Measurements from ENCODE around the gene ADSS1.
"Not testable (repeated sequence)": the region's sequence is repeated elsewhere in the genome, so short reads cannot be mapped to it uniquely, and the experiment has no call there.

The ADSS1 gene

DNA sequence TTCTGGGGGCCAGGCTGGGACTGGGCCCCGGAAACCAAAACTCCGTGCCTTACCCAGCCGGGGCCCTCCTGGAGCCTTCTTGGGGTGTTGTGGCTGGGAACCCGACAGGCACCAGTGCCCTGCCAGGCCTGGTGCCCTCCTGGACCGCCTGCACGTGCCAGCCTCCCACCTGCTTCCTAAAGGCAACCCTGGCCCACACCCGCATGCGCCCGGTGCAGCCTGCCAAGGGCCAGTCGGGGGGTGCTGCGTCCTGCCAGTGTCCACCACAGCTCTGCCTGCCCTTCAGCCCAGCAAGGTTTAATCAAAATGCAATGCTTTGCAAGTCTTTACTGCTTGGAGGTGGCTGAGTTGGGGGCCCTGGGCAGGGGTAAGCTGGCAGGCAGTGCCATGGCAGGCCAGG is 5.2 kb upstream of the ADSS1 start:
- no peak for DNase-seq

DNA sequence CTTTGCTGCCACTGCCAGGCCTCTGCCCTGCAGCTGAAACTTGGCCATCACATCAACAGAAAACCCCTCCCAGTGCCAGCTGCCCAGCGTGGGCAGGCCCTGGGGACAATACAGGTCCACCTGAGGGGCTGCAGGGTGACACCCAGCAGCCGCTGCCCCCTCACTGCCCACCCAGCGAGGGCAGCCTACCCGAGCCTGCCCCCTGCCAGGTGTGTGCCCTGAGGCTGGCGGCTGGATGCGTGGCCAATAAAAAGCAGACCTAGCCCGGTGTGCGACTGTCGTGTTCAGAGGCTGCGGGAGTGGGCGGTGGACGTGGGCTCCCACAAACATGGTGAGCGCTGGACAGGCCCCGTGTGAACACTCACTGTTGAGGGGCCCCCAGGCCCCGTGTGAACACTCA is 4.7 kb upstream of the ADSS1 start:
- DNase-seq: no peak

DNA sequence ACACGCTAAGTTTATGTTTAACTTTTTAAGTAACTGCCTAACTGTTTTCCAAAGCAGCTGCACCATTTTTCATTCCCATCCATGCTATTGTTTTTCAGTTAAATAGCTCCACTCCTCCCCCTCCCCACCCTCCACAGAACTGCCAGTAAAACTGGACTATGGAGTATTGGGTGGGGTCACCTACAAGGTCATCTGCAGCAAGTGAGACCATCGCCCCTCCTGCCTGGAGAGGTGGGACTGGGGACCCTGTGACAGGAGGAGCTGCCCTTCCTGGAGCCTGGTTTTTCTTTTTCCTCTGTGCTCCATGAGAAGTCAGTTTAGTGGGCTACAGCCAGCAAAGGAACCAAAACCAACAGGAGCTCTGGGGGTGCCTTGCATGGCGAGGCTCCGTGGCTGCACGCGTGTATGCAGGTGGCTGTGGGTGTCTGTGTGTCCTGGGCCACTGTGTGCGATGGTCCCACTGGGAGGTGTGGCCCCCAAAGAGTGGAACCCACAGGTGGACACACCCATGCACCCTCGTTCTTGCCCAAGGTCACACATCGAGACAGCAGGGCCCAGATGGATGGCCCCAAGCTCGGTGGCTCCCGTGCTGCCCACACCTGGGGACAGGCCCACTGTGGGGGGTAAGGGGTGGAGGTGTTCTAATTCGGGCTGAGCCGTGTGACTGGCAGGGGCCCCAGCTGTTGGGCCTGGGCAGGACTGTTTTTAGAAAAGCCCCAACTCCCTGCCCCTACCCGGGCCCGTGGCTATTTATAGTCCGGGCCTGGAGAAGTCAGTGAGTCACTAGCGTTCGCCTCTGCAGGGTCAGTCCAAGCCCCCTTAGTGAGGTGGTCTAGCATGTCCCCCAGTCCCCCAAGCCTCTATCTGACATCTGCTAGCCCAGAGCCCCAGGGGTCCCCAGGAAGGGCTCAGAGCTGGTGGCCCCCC is 2.3 kb upstream of the ADSS1 start:
- DNase-seq: no peak

DNA sequence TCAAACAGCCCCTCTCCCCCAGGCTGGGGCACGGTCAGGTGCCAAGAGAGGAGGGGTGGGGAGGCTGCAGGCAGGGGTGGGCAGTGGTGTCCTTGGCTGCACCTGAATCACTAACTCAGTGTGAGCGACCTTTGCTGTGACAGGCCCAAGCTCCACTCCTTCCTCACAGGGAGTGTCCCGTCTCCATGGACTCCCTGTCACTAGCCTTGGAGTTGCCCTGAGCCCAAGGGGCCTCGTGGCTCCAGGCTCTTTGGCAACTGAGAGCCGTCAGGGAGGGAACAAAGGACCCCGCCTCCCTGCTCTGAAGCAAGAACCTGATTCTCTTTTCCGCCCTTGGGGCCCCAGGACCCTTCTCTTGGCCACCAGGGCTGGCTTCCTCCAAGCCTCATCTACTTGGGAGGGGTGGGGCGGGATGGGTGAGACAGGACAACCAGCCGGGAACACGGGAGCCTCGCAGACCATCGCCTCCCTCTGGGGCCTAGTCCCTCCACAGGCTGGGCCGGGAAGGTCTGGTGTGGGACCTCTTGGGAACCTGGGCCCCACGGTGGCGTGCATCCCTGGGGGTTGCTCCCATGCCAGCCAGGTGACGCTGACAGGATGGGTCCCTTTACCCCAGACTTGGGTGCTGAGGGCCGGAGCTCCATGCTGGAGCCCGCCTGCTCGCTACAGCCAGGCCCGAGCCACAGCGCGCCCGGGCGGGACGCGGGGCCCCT is 935 bp upstream of the ADSS1 start:
- no peak for DNase-seq

DNA sequence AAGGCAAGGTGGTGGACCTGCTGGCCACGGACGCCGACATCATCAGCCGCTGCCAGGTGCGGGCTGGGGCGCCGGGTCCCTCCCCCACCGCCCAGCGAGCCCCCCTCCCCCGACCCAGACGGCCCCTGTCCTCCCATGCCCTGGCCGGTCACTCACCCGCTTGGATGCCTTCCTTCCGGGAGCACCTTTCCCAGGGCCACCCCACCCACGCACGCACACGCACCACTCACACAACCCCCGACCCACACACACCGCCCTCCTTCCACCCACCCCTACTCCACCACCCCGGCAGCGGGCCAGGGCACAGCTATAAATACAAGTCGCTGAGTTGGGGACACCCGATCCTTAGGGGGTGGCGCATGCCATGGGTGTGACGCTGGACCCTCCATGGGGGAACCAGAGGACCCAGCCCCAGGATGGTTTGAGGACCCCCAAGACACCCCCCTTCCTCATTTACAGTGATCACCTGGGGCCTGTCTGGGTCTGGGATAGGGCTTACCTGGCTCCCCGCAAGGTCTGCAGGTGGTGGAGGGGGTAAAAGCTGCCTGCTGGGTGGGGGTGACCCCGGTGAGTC is 465 bp downstream of the ADSS1 start:
- no peak for DNase-seq

DNA sequence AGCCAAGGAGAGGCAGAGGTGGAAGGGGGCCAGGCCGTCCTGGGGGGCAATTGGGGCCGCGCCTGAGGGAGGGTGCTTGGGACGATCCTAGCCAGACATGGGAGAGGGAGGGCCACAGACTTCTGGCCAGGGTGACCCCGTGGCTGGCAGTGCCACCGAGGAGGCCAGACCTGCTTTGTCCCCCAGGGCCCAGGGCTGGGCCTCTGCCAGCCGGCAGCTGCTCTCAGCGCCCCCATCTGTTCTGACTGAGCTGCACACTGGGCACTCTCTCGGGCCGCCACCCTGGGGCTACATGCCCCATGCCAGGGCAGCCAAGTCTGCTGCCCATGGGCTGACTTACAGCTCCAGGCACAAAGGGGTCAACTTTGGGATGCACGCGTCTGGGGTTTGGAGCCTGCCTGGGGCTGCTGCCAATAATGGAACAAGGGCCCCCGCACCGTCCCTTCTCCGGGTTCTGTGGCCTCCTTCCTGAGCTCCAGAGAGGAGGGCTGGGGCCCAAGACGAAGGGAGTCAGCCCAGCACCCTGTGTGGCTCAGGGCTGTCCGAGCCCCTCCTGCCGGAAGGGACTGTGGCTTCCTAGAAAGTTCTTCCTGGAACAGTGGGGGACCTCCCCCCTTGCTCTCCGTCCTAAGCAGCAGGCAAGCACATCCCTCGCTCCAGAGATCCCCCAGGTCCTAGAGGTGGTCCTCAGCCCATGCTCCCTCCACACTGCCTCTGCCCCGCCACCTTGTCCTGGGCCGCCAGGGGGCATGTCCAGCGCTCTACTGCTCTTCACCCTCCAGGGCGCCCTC is 1.1 kb downstream of the ADSS1 start:
- no peak for DNase-seq

DNA sequence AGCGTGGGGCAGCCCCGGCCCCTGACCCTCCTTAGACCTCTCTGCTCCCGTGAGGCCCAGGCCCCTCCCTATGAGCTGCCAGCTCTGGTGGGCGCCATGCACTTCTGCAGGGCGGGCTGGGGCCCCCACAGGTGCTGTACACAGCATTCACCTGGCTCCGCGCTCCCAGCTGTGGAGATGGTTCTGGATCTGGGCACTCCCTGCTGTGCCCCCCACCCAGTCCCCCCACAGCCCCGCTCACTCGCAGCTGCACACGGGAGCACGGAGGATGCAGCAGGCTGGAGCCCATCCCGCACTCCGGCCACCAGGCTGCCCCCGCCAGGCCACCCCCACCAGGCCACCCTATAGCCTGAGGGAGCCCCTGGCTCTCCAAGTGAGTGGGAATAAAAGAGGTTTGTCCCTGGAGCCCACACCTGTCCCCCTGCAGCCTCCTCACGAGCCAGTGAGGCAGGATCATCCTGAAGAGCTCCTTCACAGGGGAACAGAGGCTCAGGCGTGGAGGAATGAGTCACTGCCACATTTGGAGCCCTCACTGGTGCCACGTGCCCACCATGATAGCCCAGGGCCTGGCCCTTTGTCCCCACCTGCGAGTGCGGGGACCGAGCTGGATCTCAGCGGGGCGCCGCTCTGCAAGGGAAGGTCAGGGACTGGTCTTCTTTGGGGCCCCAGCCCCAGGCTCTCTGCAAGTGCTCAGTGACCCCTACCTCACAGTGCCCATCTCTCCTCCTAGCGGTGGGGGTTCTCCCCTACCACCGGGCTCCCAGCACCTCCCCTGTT is 1.9 kb downstream of the ADSS1 start:
- DNase-seq: no peak

DNA sequence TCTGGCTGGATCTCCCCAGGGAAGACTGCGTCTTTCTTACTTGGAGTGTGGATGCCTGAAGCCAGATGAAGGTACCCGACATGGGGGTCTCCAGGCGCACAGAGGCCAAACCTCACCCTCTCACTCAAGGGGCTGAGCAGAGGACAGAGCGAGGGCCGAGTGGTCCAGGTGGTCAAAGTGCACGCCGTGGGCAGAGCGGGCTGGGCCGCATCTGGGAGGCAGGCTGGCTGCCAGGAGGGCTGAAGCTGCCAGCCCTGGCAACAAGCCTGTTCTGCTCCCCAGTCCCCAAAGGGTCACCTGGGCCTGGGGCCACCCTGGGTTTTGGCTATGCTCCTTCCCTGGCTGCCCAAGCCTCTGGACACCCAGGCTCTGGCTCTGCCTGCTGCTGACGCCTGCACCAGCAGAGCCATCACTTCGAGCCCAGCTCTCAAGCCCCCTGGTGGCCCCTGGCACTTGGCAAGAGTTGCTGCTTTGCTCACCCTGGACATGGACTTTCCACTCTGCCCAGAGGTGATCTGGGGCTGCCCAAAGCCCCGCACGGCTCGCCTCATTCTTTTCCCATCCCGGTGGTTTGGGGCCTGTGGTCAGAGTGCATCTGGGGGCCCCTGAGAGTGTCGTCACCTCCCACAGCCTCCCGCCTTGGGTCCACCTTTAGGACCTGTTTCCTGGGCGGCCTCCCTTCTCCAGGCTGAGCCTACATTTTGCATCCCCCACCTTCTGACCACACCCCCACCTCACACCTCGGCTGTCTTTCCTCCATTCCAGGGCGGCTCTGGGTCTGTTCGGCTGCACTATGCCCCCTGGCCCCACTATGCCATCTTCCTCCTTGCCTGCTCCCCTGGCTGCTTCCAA is 2.8 kb downstream of the ADSS1 start:
- no peak for DNase-seq

DNA sequence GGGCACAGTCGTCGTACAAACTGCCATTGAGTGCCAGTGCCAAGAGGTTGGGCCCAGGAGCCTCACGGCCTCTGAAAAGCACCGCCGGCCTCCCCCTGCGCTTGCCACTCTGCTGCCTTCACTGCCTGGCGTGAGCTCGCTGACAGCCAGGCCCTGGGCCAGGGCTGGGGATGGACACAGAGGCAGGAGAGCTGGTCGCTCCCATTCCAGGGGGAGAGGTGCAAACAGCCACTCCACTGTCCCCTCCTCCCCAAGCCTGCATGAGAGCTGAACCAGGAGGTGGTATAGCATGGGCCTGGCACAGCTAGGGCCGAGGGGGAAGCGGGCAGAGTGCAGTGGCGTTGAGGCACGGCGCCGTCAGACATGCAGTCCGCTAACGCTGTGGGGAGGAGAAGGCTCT is 4.6 kb downstream of the ADSS1 start:
- DNase-seq: no peak

DNA sequence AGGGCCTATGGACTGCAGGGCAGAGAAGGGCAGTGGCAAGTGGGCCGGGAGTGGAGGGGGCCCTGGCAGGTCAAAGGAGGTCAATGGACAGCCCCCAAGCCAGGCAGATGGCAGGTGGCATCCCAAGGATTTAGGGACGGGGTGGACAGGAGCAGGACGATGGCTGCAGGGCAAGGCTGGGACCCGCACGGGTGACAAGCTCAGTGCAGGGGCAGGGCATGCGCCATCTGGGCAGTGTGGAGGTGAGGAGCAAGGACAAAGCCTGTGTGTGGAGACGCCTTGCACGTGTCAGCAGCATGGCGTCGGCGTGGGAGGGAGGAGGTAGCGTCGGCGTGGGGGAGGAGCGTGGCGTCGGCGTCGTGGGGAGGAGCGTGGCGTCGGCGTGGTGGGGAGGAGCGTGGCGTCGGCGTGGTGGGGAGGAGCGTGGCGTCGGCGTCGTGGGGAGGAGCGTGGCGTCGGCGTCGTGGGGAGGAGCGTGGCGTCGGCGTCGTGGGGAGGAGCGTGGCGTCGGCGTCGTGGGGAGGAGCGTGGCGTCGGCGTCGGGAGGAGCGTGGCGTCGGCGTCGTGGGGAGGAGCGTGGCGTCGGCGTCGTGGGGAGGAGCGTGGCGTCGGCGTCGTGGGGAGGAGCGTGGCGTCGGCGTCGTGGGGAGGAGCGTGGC is 5.3 kb downstream of the ADSS1 start:
- not testable (repeated sequence) for DNase-seq

DNA sequence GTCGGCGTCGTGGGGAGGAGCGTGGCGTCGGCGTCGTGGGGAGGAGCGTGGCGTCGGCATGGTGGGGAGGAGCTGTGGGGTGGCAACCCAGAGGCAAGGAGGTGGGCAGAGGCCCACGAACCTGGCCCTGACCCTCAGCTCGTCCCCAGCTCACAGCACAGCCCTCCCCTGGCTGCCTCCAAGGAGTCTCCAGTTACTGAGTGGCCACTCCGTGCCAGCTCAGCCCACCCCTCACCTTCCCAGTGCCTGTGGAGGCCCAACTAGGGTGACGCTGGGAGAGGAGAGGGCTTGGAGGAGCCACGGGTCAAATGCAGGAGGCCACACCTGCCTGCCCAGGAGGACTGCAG is 5.8 kb downstream of the ADSS1 start:
- DNase-seq: no peak

DNA sequence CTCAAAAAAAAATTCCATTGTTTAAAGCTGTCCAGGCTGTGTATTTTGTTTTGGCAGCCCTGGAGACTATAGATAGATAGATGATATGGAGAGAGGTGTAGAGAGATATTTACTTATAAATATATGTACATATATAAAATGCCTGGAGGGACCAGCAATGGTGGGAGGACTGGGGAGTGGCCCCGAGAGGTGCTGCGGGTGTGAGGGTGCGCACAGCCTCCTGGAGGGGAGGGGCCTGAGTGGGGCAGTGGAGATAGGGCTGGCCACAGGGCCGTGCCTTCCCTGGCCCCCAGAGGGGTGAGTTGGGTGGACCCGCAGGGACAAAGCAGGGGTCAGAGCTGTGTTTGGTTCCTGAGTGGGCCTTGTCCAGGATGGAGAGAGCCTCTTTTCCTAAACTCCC is 6.5 kb downstream of the ADSS1 start:
- DNase-seq: no peak

DNA sequence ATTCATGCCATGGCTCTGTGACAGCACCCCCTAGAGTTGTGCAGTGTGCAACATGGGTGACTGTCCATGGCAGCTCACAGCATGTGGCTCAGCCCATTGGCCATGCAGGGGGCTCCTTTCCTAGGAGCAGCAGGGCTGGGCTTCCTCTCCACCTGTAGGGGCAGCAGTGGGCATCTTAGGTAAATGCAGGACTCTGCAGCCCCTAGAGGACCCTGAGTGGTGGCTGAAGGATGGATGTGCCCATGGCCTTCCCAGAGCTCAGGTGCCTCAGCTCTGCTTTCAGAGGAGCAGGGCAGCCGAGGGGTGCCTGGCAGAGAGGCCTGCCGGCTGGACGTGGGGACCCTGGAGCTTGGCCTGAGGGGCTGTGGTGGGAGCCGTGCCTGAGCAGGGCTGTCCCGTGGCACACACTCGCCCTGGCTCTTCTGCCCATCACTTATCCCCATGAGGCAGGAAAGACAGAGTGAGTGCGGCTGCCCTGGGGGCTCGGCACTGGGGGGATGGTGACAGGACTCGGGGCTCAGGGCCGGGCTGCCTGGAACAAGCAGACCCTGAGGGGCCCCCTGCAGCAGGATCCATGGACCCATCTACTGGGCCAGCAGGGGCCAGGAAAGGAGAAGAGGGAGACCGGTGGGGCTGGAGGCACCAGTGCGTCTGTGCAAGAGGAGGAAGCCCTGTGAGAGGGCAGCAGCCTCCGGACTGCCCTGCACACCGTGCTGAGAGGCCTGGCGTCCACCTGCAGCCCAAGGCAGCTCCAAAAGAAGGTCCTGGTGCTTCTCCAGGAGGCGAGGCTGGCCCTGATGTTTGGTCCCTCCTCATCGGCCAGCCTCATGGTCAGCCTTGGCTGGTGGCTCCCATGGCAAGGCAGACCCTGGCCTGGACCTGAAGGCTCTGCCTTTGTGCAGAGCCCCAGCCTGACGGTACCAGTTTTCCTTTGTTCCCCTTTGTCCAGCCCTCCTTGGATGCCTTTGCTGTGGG is 7.6 kb downstream of the ADSS1 start:
- DNase-seq: no peak

DNA sequence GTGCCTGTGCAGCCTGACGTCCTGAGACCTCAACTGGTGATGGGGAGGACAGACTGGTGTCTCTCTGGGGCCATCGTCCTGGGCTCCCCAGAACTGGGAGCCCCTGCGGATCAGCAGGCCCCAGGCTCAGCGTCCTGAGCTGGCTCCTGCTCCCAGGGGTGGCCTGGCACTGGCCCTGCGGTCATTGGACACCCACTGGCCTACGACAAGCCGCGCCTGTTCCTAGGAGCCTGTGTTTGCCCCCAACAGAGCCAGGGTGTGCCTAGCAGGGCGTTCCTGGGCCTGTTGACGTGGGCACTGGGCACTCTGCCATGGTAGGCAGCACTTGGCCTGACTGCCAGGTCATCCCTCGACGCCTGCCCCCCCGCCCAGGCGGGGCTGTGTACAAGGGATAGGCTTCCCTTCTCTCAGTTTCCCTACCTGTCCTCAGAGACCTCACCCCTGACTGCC is 8.4 kb downstream of the ADSS1 start:
- no peak for DNase-seq

DNA sequence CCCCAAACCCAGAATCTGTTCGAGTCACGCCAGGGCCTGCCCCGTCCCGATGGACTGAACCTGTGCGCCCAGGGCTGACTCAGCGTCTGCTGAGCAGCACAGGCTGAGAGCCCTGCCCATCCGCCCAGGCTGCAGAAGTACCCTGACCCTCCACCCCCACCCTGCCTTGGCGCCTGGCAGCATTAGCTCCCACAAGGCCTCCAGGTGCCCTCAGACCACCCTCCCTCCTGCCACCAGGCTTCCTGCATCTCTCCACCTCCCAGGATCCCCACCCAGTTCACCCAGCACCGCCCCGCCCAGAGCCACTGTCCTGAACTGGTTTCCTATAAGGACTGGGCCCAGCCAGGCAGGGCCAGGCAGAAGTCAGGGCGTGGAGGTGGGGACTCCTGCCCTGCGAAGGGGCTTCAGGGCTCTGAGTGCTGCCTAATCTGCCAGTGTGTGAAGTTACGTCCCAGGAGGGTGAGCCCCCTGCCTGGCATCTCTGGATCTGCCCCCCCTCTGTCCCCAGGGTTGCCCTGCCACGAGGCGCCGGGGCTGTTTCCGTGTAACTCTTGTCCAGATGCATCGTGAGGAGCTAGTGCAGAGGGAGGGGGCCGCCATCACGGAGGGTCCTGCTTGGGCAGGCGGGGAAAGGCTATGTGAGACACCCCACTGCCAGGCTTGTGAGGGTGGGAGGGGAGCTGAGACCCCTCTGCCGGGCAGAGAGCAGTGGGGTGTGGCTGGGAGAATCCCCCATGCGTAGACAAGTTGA is 9.1 kb downstream of the ADSS1 start:
- no peak for DNase-seq

DNA sequence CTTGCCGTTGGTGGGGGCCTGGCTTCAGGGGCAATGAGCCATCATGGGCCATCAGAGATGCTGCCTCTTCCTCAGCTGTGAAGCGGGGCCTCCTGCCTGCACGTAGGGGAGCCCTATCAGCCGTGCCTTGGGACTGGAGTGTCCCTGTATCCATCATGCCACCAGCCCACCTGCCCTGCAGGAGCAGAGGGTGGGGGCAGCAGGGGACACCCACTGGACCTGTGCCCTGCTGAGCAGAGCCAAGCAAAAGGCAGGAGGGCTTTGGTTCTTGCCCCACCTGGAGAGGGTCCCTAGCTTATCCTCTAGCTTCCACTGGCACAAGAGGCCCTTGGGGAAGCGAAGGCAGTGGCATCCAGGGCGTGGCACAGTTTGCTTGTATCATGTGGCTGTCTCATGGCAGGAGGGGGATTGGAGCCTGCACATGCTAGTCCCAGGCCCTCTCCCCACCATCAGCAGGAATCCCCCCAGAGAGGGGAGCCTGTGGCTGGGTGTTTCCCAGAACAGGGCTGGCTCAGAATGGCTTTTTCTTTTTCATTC is 10.1 kb downstream of the ADSS1 start:
- no peak for DNase-seq

DNA sequence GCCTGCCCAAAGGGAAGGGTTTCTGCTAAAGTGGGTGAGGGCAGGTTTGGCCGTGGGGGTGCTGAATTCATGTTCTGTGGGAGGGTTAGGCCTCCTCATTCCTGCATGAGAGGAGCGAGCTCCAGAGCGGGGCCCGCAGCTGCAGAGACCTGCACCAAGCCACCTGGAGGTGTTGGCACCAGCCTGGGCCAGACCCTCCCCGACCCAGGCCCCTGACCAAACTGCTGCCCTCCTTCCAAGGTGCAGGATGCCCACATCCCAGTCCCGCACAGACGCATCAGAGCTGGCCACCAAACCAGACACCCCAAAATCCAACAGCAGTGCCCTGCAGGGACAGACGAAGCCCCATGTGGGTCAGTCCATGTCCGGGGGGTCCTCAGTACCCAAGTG is 10.6 kb downstream of the ADSS1 start:
- no peak for DNase-seq

DNA sequence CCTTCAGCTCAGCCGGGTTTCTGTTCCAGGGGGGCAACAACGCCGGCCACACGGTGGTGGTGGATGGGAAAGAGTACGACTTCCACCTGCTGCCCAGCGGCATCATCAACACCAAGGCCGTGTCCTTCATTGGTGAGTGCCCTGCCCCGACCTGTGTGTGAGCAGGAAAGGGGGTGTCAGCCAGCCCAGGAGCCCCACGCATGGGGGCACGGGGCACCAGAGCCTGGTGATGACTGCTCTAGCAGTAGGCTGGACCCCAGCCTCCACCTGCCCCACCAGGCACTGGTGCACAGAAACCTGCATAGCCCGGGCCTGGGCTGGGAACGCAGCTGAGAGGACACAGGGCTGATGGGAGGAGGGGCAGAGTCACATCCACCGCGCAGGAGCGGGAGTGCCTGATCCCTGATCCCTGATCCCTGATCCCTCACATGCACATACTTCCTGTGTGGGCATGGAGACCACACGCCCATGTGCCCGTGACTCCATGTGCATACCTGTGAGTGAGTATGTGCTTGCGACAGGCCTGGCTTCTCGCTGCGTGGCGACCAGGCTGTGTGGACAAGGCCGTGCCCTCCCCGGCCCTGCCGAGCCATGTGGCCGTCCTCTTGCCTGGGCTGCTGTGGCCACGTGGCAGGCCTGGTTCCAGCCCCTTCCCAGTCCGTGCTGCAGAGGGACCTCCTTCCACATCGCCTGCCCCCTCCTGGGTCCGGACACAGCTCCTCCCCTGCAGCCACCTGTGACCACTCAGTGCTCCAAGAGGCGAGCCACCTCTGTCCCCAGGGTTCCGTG is 11.2 kb downstream of the ADSS1 start:
- no peak for DNase-seq
